ENCODE data around the gene COL15A1. TPM values are rescaled to one million over a fixed set of nuclear protein-coding genes. Genes with fewer than 3 reads are reported as not detected.
"Not testable (repeated sequence)": the region's sequence is repeated elsewhere in the genome, so short reads cannot be mapped to it uniquely, and the experiment has no call there.

The COL15A1 gene
- total RNA-seq, 1 donor from 2014 or later, result 0.05 TPM

- H3K4me1 Mint-ChIP-seq, result peaks cover 34% of the 10 kb centered on the region
- intact Hi-C loops (cut with micrococcal nuclease), result loop anchor here (5.0 kb wide), 1 partner anchor 55 kb away; no protein-coding TSS in a partner anchor
Measured at GRCh38 chr9:99002706-99003105, 59.0 kb downstream of the COL15A1 start.

GRCh38 chr9:99003308-99003707 lies 59.6 kb downstream of the COL15A1 start:
- DNase-seq, result no peak
- intact Hi-C loops (cut with micrococcal nuclease), result loop anchor here (5.0 kb wide), 1 partner anchor 54 kb away; no protein-coding TSS in a partner anchor
- peaks cover 3% of the 10 kb centered on the region for H3K27me3 Mint-ChIP-seq
- H3K4me3 Mint-ChIP-seq, result no peak overlapping the region
- H3K36me3 Mint-ChIP-seq (ENCODE audit: low read depth), result no peaks in the 10 kb centered on the region
- H3K4me1 Mint-ChIP-seq, result peaks cover 34% of the 10 kb centered on the region
- no peak overlapping the region for H3K27ac Mint-ChIP-seq
- H3K9me3 Mint-ChIP-seq, result no peaks in the 10 kb centered on the region

More at GRCh38 chr9:99002706-99003105, 59.0 kb downstream of the COL15A1 start:
- DNase-seq, result no peak
- Mint-ChIP-seq H3K4me3 (no peak overlapping the region), H3K36me3 (ENCODE audit: low read depth) (no peaks in the 10 kb centered on the region), H3K27ac (no peak overlapping the region), H3K9me3 (no peaks in the 10 kb centered on the region), H3K27me3 (peaks cover 6% of the 10 kb centered on the region)

GRCh38 chr9:99004115-99004514 lies 60.4 kb downstream of the COL15A1 start:
- Mint-ChIP-seq H3K27me3 (no peaks in the 10 kb centered on the region), H3K4me1 (peaks cover 34% of the 10 kb centered on the region), H3K4me3 (no peak overlapping the region), H3K27ac (no peak overlapping the region), H3K9me3 (no peaks in the 10 kb centered on the region), H3K36me3 (ENCODE audit: low read depth) (no peaks in the 10 kb centered on the region)
- DNase-seq, result no peak
- intact Hi-C loops (cut with micrococcal nuclease), result loop anchor here (5.0 kb wide), 1 partner anchor 53 kb away; no protein-coding TSS in a partner anchor

- Mint-ChIP-seq H3K4me3 (no peak overlapping the region), H3K9me3 (peaks cover under 1% of the 10 kb centered on the region), H3K36me3 (ENCODE audit: low read depth) (peaks cover under 1% of the 10 kb centered on the region), H3K27me3 (no peaks in the 10 kb centered on the region), H3K4me1 (peaks cover 34% of the 10 kb centered on the region), H3K27ac (no peak overlapping the region)
- DNase-seq, result no peak
- intact Hi-C loops (cut with micrococcal nuclease), result loop anchor here (5.0 kb wide), 1 partner anchor 52 kb away; no protein-coding TSS in a partner anchor
Measured at GRCh38 chr9:99004717-99005460, 61.2 kb downstream of the COL15A1 start.

- no peak for DNase-seq
- H3K4me1 Mint-ChIP-seq, result peaks cover 30% of the 10 kb centered on the region
- H3K4me3 Mint-ChIP-seq, result no peak overlapping the region
- peaks cover 5% of the 10 kb centered on the region for H3K36me3 Mint-ChIP-seq (ENCODE audit: low read depth)
- H3K27ac Mint-ChIP-seq, result no peak overlapping the region
- H3K9me3 Mint-ChIP-seq, result peaks cover 5% of the 10 kb centered on the region
- intact Hi-C loops (cut with micrococcal nuclease), result no loop called here
- no peaks in the 10 kb centered on the region for H3K27me3 Mint-ChIP-seq
Measured at GRCh38 chr9:99005651-99006050, 61.9 kb downstream of the COL15A1 start.

GRCh38 chr9:99006511-99006910 lies 62.8 kb downstream of the COL15A1 start:
- Mint-ChIP-seq H3K9me3 (peaks cover 5% of the 10 kb centered on the region), H3K4me3 (no peak overlapping the region), H3K27ac (no peak overlapping the region), H3K27me3 (no peaks in the 10 kb centered on the region), H3K4me1 (peaks cover 22% of the 10 kb centered on the region), H3K36me3 (ENCODE audit: low read depth) (peaks cover 7% of the 10 kb centered on the region)
- DNase-seq, result no peak
- intact Hi-C loops (cut with micrococcal nuclease), result no loop called here

- Mint-ChIP-seq H3K4me1 (peaks cover 17% of the 10 kb centered on the region), H3K27me3 (no peaks in the 10 kb centered on the region), H3K27ac (no peak overlapping the region), H3K9me3 (peaks cover 5% of the 10 kb centered on the region), H3K4me3 (no peak overlapping the region), H3K36me3 (ENCODE audit: low read depth) (peaks cover 7% of the 10 kb centered on the region)
- no peak for DNase-seq
- intact Hi-C loops (cut with micrococcal nuclease), result no loop called here
Measured at GRCh38 chr9:99006979-99007378, 63.3 kb downstream of the COL15A1 start.

GRCh38 chr9:99008203-99008602 lies 64.5 kb downstream of the COL15A1 start:
- DNase-seq, result no peak
- peaks cover 11% of the 10 kb centered on the region for H3K4me1 Mint-ChIP-seq
- no peak overlapping the region for H3K27ac Mint-ChIP-seq
- no peaks in the 10 kb centered on the region for H3K27me3 Mint-ChIP-seq
- H3K36me3 Mint-ChIP-seq (ENCODE audit: low read depth), result peaks cover 12% of the 10 kb centered on the region
- intact Hi-C loops (cut with micrococcal nuclease), result no loop called here
- H3K9me3 Mint-ChIP-seq, result peaks cover 8% of the 10 kb centered on the region
- H3K4me3 Mint-ChIP-seq, result no peak overlapping the region

GRCh38 chr9:99010393-99010792 lies 66.7 kb downstream of the COL15A1 start:
- H3K27me3 Mint-ChIP-seq; intact Hi-C loops (cut with micrococcal nuclease); DNase-seq; H3K27ac Mint-ChIP-seq; H3K4me3 Mint-ChIP-seq: not testable (repeated sequence)
- Mint-ChIP-seq H3K4me1 (peaks cover 23% of the 10 kb centered on the region), H3K9me3 (peaks cover 12% of the 10 kb centered on the region), H3K36me3 (ENCODE audit: low read depth) (peaks cover 16% of the 10 kb centered on the region)

GRCh38 chr9:99011161-99011709 lies 67.5 kb downstream of the COL15A1 start:
- peaks cover 12% of the 10 kb centered on the region for H3K9me3 Mint-ChIP-seq
- no peak overlapping the region for H3K27ac Mint-ChIP-seq
- peaks cover 16% of the 10 kb centered on the region for H3K36me3 Mint-ChIP-seq (ENCODE audit: low read depth)
- H3K4me3 Mint-ChIP-seq, result no peak overlapping the region
- H3K27me3 Mint-ChIP-seq, result no peaks in the 10 kb centered on the region
- no peak for DNase-seq
- intact Hi-C loops (cut with micrococcal nuclease), result no loop called here
- H3K4me1 Mint-ChIP-seq, result peaks cover 24% of the 10 kb centered on the region

GRCh38 chr9:99012957-99013512 lies 69.3 kb downstream of the COL15A1 start:
- Mint-ChIP-seq H3K27ac (peak overlapping the region; percentile 90), H3K27me3 (no peaks in the 10 kb centered on the region), H3K4me1 (peaks cover 24% of the 10 kb centered on the region), H3K36me3 (ENCODE audit: low read depth) (peaks cover 16% of the 10 kb centered on the region), H3K4me3 (no peak overlapping the region), H3K9me3 (peaks cover 12% of the 10 kb centered on the region)
- DNase-seq, result no peak
- intact Hi-C loops (cut with micrococcal nuclease), result no loop called here

GRCh38 chr9:99013550-99013949 lies 69.8 kb downstream of the COL15A1 start:
- no peaks in the 10 kb centered on the region for H3K27me3 Mint-ChIP-seq
- H3K36me3 Mint-ChIP-seq (ENCODE audit: low read depth), result peaks cover 16% of the 10 kb centered on the region
- peaks cover 24% of the 10 kb centered on the region for H3K4me1 Mint-ChIP-seq
- peak overlapping the region; percentile 71 for H3K4me3 Mint-ChIP-seq
- intact Hi-C loops (cut with micrococcal nuclease), result no loop called here
- H3K27ac Mint-ChIP-seq, result peak overlapping the region; percentile 90
- H3K9me3 Mint-ChIP-seq, result peaks cover 12% of the 10 kb centered on the region
- DNase-seq, result peak; percentile 74

GRCh38 chr9:99015448-99015847 lies 71.7 kb downstream of the COL15A1 start:
- DNase-seq, result no peak
- Mint-ChIP-seq H3K4me3 (no peak overlapping the region), H3K4me1 (peaks cover 26% of the 10 kb centered on the region)

GRCh38 chr9:99015890-99016289 lies 72.2 kb downstream of the COL15A1 start:
- Mint-ChIP-seq H3K4me1 (peaks cover 26% of the 10 kb centered on the region), H3K27me3 (no peaks in the 10 kb centered on the region), H3K9me3 (peaks cover 7% of the 10 kb centered on the region), H3K4me3 (no peak overlapping the region), H3K36me3 (ENCODE audit: low read depth) (peaks cover 9% of the 10 kb centered on the region), H3K27ac (no peak overlapping the region)
- intact Hi-C loops (cut with micrococcal nuclease), result no loop called here
- DNase-seq, result no peak

More at GRCh38 chr9:99015448-99015847, 71.7 kb downstream of the COL15A1 start:
- intact Hi-C loops (cut with micrococcal nuclease), result no loop called here
- Mint-ChIP-seq H3K27ac (no peak overlapping the region), H3K36me3 (ENCODE audit: low read depth) (peaks cover 12% of the 10 kb centered on the region), H3K27me3 (no peaks in the 10 kb centered on the region), H3K9me3 (peaks cover 7% of the 10 kb centered on the region)

Data from activated CD4-positive, alpha-beta T cell treated with anti-CD3 and anti-CD28 coated beads, Interleukin-2, amount 10 ng/mL, durations not matched to agents 24 days and 14 days (primary cell).